Right lobe of liver (tissue), 6 donors: ENCODE data around the gene SMIM28. TPM values are rescaled to one million over a fixed set of nuclear protein-coding genes. Genes with fewer than 3 reads are reported as not detected.

Experiments used
- ATAC-seq, 4 donors: fragments of 200-7000 bp; cut with Tn5 transposase; one replicate each; pipeline ENCODE4 v1.9.1; 2020; ENCODE audit warnings: mild to moderate bottlenecking in 4 of 4, moderate library complexity in 4 of 4
- DNase-seq, 3 donors: peaks; one replicate each; pipeline ENCODE4 v3.0.0-alpha.2; 2020
- H3K27ac ChIP-seq, 3 donors: fragments of 200-600 bp; one replicate each; pipeline ENCODE4 v1.8.0; 2022
- H3K27me3 ChIP-seq, 2 donors: fragments of 200-600 bp; one replicate each; pipeline ENCODE4 v1.8.0; 2022
- H3K36me3 ChIP-seq, 4 donors: fragments of 200-600 bp; sonication (generic) in 1 of 4; one replicate each; pipeline versions ENCODE4 v1.5.1 to v1.8.0; 2017 to 2022; ENCODE audit warnings: control low read depth in 1 of 4
- H3K4me1 ChIP-seq, 4 donors: fragments of 200-600 bp; sonication (generic) in 1 of 4; one replicate each; pipeline versions ENCODE4 v1.5.1 to v1.8.0; 2017 to 2022; ENCODE audit warnings: control low read depth in 1 of 4
- H3K4me3 ChIP-seq, 3 donors: fragments of 200-600 bp; one replicate each; pipeline ENCODE4 v1.8.0; 2022
- H3K9me3 ChIP-seq, 4 donors: fragments of 200-600 bp; sonication (generic) in 1 of 4; one replicate each; pipeline versions ENCODE4 v1.5.1 to v1.8.0; 2017 to 2022; ENCODE audit warnings: control low read depth in 1 of 4
- CTCF ChIP-seq, 4 donors: fragments of 200-600 bp in 3 of 4; fragments of 450-650 bp in 1 of 4; IDR thresholded peaks; one replicate each; pipeline versions ENCODE4 v1.5.1 to v1.8.0; 2016 to 2022; ENCODE audit warnings: antibody characterized with exemption in 4 of 4, mild to moderate bottlenecking in 2 of 4
- POLR2A ChIP-seq: fragments of 450-650 bp; IDR thresholded peaks from one replicate; pipeline ENCODE4 v1.6.1; 2017; ENCODE audit warnings: antibody characterized with exemption, mild to moderate bottlenecking
- WGBS: methylation state at CpG from one replicate; pipeline ENCODE4 v1.1.6; 2018; ENCODE audit warnings: low coverage, low lambda C conversion rate; ENCODE audit not compliant: insufficient coverage; ENCODE audit errors: missing lambda C conversion rate; 5-methylcytosine and 5-hydroxymethylcytosine counted together
- intact Hi-C, 2 donors: fragments of 100-400 bp; cut with DNase I; formaldehyde crosslinking; loops; one replicate each; pipeline versions ENCODE4 v1.11.2 to v1.14.1; 2022
- small RNA-seq, 2 experiments: library from RNA; depleted of rRNA; stranded (forward); fragments of <200 nt; gene quantifications; one replicate each; pipeline ENCODE3, GENCODE V24; 2016
- total RNA-seq, 6 experiments: library from RNA; depleted of rRNA in 2 of 6; stranded (reverse); fragments of >200 nt in 2 of 6; fragmentation: NEBNext Ultra II Directional in 3 of 6; extraction: Animal tissue kit (Norgen Biotek cat#: 25700) in 3 of 6; gene quantifications; one replicate each; pipeline versions ENCODE4 v1.1.0 to v1.2.4, GENCODE V29; 2016 to 2023
- donor health status: DM: no; HTN: yes; CAD: no.
- donor health status: DM: no; HTN: no; CAD: no.
- donor health status: DM: no; HTN: no; CAD: no.
- donor health status: DM: no; HTN: yes; CAD: no.
- donor health status: DM: no; HTN: yes; CAD: no.

The SMIM28 gene
- total RNA-seq, 6 experiments from 2014 or later, result not detected

GRCh38 chr6:138431256-138432062 lies 53.8 kb downstream of the SMIM28 start:
- TF ChIP-seq POLR2A (no peak), CTCF (IDR thresholded peaks at IDR 0.05) (no peak)
- DNase-seq, result no peak
- H3K27ac ChIP-seq, result no peak overlapping the region
- H3K36me3 ChIP-seq, result peaks cover 0 to 41% (median 16%) of the 10 kb centered on the region in 4 donors
- WGBS, result 64% methylated on average over 13 of the region's 19 CpGs
- H3K27me3 ChIP-seq, result no peaks in the 10 kb centered on the region
- intact Hi-C loops, result loop anchor here in 1 of 2 donors (10.0 kb wide), 1 partner anchor 83 kb away; no protein-coding TSS in a partner anchor
- peaks cover 0 to 19% (median 4%) of the 10 kb centered on the region in 4 donors for H3K4me1 ChIP-seq
- ATAC-seq, result peak; percentile 16 to 30 (median 24)
- H3K9me3 ChIP-seq, result no peaks in the 10 kb centered on the region
- no peak overlapping the region for H3K4me3 ChIP-seq

GRCh38 chr6:138432063-138432356 lies 54.3 kb downstream of the SMIM28 start:
- Histone ChIP-seq H3K27me3 (no peaks in the 10 kb centered on the region), H3K9me3 (no peaks in the 10 kb centered on the region), H3K4me1 (peaks cover 0 to 19% (median 4%) of the 10 kb centered on the region in 4 donors), H3K27ac (no peak overlapping the region), H3K4me3 (no peak overlapping the region), H3K36me3 (peaks cover 0 to 37% (median 16%) of the 10 kb centered on the region in 4 donors)
- intact Hi-C loops, result loop anchor here in 1 of 2 donors (10.0 kb wide), 1 partner anchor 83 kb away; no protein-coding TSS in a partner anchor
- ATAC-seq (no peak), DNase-seq (no peak)
- WGBS, result 100% methylated on average over 2 of the region's 11 CpGs
- TF ChIP-seq CTCF (IDR thresholded peaks at IDR 0.05), result no peak
- TF ChIP-seq POLR2A, result no peak

Small RNA genes within 50 kb of the gene (small RNA-seq; reads per million reads assigned to genes)
- gene AL031003.1, result 0 reads per million in 2 experiments

Other genes with a start within 250 kb of the SMIM28 start
- gene ARFGEF3, start 216.0 kb upstream of the SMIM28 start, total RNA-seq, result 1 to 10 TPM in 1 of 6 experiments, under 1 TPM in 5; 0.07 to 2.0 (median 0.24) TPM
- gene PBOV1, start 159.4 kb upstream of the SMIM28 start, total RNA-seq, result not detected
- 10 to 100 TPM; 37.3 to 69.2 (median 53.0) TPM for gene HEBP2, start 26.3 kb downstream of the SMIM28 start, total RNA-seq
- 10 to 100 TPM; 19.8 to 54.2 (median 28.5) TPM for gene NHSL1, start 121.6 kb downstream of the SMIM28 start, total RNA-seq